ENCODE data around the gene OR1D5. TPM values are rescaled to one million over a fixed set of nuclear protein-coding genes. Genes with fewer than 3 reads are reported as not detected.
"Not testable (repeated sequence)": the region's sequence is repeated elsewhere in the genome, so short reads cannot be mapped to it uniquely, and the experiment has no call there.

OR1D5 gene
- polyA plus RNA-seq, 3 donors, result not detected

- no peak for DNase-seq (ENCODE audit: extremely low read depth in 1 of 11, low read depth in 9 of 11, low spot score in 4 of 11)
These were observed 29.4 kb downstream of the OR1D5 start for GRCh38 chr17:3033741-3034577.

DNA sequence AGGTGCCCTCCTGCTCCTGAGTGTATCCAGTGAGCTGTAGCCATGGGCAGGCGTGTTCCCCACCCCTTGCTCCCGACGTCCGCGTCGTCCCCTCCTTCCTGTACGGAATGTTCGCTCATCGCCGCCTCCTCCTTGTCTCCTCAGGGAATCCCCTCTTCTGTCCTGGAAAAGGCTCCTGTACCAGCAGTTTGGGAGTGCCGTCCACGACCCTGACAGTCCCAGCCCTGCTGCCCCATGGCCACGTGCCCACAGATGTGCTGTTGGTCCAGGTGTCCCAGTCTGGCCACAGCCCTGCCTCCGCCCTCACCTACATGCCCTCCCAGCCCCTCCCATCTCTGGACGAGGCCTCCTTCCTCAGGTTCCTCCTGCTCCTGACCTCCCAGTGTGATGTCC, 30.2 kb downstream of the OR1D5 start:
- no peak for DNase-seq (ENCODE audit: extremely low read depth in 1 of 11, low read depth in 9 of 11, low spot score in 4 of 11)

GRCh38 chr17:3032258-3033247, 30.9 kb downstream of the OR1D5 start:
- DNase-seq (ENCODE audit: extremely low read depth in 1 of 11, low read depth in 9 of 11, low spot score in 4 of 11), result no peak

DNA sequence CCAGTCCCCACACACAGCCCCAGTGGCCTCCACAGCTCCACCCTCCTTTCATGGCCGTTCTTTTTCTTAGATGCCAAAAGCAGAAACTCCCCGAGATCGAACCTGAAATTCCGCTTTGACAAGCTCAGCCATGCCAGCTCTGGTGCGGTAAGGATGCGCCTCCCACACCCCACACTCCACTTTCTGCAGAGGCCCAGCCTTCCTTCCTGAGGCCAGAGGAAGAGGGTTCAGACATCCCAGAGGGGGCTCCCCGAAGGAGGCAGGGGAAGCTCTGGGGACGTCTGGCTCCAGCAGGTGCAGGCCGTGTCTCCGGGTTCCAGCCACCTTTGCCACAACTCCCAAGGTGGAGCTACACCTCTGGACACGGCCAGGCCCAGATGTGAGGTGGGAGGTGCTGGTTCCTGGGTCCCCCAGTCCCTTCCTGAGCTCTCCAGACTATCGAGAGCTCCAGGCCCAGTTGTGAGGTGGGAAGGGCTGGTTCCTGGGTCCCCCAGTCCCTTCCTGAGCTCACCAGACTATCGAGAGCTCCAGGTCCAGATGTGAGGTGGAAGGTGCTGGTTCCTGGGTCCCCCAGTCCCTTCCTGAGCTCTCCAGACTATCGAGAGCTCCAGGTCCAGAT, 32.4 kb downstream of the OR1D5 start:
- DNase-seq (ENCODE audit: extremely low read depth in 1 of 11, low read depth in 9 of 11, low spot score in 4 of 11), result not testable (repeated sequence)

DNA sequence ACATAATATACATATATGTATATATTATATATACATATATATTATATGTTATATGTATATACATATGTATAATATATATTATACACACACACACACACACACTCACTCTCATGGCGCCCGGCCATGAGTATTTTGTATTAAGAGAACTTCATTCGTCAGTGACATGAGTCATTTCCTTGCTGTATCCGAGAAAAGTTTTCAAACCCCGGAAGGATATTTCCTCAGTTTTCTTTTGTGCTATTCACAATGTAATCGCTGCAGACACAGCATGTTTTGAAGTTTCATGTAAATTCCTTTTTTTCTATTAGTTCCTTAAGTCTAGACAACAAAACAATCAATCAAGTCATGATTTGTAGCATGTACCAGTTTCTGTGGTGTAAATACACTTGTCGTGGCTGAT, 33.3 kb downstream of the OR1D5 start:
- DNase-seq (ENCODE audit: extremely low read depth in 1 of 11, low read depth in 9 of 11, low spot score in 4 of 11), result no peak

DNA sequence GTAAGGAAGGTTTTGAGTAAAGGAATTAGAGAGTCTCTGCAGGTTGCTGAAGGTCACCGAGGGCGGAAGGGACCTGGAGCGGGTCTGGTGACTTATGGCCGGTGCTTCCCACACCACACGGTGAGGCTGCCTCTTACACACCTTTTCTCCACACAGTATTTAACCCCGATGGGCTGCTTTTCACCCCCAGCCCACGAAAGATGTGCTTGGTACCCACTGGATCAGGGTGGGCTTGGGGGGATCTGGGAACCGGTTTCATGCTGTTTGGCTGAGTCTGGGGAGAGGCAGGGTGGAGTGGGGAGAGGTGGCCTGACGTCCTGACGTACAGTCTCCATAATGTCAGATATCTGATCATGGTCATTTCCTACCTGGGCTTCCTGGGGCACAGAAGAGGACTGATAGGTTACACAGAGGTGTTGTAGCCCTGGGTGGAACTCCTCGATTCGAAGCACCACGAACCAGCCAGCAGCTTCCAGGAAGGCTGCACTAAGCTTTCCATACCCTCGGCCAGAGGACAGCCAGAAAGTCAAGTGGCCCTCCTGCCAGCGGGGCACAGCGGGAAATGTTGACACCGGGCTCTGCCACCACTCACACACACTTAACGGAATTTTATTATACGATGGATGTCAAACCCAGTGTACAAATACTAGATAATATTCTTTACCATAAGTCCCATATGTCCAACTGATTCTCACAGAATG, 34.0 kb downstream of the OR1D5 start:
- no peak for DNase-seq (ENCODE audit: extremely low read depth in 1 of 11, low read depth in 9 of 11, low spot score in 4 of 11)

- no peak for DNase-seq (ENCODE audit: extremely low read depth in 1 of 11, low read depth in 9 of 11, low spot score in 4 of 11)
These were observed 35.4 kb downstream of the OR1D5 start for GRCh38 chr17:3027786-3028532.

- no peak for DNase-seq (ENCODE audit: extremely low read depth in 1 of 11, low read depth in 9 of 11, low spot score in 4 of 11)
These were observed 36.3 kb downstream of the OR1D5 start for GRCh38 chr17:3026856-3027751.

DNA sequence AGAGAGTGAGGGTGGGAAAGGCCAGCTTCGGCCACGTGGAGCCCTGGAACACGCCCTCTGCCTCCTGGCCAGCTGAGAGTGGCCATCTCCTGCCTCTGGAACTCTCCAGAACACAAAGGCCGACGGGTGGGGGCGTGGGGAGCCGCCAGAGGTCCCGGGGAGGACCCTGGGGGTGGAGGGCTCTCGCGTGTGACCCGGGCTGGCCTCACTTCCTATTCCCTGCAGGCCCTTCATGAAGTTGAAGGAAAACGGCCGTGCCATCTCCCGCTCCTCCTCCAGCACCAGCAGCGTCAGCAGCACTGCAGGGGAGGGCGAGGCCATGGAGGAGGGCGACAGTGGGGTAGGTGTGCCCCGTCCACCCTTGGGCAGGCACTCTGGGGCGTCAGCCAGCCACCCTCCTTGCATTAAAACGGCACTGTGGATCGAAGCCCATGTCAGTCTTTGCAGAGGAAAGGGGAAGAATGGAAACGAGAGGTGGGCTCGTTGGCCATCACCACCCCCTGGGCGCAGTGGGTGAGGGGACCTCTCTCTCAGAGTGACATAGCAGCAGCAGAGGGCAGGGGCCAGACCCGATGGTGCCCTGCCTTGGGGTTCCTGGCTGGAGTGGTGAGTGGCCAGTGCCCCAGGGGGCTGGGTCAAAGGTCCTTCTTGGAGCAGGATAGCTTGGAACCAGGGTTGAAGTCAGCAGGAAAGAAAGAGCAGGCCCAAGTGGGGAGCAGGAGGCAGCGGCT, 37.1 kb downstream of the OR1D5 start:
- DNase-seq (ENCODE audit: extremely low read depth in 1 of 11, low read depth in 9 of 11, low spot score in 4 of 11), result no peak

DNA sequence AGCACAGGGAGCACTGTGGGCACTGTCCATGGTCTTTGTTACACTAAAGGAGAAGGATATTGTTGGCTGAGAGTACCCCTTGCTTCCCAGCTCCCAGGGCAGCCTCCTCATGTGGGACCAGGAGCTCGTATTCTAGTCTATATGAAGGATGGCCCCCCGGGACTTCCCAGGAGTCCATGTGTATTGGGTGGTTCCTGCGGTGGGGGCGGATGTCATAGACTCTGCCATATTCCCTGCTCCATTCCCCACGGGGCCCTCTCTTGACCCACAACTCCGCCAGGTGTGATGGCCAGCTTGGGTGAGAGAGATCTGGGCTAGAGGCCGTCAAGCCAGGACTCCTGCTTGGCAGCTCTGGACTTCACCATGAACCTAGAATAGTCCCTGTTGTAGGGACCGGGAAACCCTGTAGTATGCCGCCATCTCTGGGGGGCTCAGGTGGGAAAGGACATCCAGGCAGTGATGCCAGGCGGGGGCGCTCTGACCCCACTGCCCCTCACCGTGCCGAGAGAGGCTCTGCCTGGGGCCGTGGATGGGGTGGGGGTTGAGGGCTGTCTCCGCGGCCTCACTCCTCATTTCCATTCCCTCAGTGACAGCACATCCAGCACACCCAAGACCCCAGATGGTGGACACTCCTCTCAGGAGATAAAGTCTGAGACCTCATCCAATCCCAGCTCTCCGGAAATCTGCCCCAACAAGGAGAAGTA, 37.8 kb downstream of the OR1D5 start:
- no peak for DNase-seq (ENCODE audit: extremely low read depth in 1 of 11, low read depth in 9 of 11, low spot score in 4 of 11)

DNA sequence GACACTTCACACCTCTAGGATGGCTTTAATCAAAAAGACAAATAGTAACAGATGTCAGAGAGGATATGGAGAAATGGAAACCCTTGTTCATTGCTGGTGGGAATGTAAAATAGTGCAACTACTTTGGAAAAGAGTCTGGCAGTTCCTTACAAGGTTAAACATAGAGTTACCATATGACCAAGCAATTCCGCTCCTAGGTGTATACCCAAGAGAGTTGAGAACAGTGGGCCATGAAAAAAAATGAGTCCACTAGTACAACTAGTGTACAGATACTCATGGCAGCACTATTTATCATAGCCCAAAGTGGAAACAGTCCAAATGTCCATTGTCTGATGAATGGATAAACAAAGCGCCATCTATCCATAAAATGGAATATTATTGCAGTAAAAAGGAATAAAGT, 39.1 kb downstream of the OR1D5 start:
- DNase-seq (ENCODE audit: extremely low read depth in 1 of 11, low read depth in 9 of 11, low spot score in 4 of 11), result no peak

- no peak for DNase-seq (ENCODE audit: extremely low read depth in 1 of 11, low read depth in 9 of 11, low spot score in 4 of 11)
These were observed 41.2 kb downstream of the OR1D5 start for GRCh38 chr17:3022197-3022596.

DNA sequence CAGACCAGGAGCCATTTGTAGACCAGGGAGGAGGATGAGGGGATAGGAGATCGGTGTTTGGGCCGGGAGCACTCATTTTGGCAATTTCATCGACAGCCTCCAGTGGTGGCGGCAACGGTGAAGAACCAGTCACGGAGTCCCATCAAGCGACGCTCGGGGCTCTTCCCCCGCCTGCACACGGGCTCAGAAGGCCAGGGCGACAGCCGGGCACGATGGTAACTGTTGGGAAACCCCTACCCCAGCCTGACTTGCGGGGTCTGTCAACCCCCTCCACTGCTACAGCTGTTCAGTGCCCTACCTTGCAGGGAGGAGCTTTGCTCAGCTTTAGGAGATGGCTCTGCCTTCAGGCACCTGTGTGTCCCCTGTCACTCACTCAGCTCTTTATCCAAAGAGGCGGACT, 43.0 kb downstream of the OR1D5 start:
- no peak for DNase-seq (ENCODE audit: extremely low read depth in 1 of 11, low read depth in 9 of 11, low spot score in 4 of 11)

DNA sequence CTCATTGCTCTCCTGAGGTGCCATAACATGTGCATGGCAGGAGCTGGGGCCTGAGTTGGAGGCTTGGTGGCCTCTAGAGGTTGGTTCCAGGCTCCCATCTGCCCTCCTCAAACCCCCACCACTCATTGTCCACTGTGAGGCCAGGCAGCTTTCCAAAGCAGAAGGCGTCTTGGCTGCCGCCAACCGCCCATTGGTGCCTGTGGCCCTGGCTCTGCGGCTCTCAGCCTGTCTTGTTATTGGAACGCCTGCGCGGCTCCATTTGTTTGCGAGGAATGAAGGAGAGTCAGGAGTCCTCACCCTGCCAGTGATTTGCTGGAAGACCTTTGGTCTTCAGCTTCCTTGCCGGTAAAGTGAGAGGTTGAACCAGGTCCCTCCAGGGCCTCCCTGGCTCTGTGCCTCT, 43.6 kb downstream of the OR1D5 start:
- no peak for DNase-seq (ENCODE audit: extremely low read depth in 1 of 11, low read depth in 9 of 11, low spot score in 4 of 11)

DNA sequence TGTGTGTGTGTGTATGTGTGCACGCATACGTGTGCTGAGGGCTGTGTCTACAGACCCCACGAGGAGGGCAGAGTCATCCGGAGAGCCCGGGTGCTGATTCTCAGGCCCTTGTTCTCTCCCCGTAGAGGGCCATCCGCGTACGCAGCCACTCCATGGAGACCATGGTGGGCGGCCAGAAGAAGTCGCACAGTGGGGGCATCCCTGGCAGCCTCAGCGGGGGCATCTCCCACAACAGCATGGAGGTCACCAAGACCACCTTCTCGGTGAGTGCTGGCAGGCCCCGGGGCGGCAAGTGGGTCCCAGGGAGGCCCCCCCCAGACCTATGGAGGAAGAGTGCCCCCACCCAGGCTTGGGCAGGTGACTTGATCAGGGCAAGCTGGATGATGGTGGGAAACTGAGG, 45.5 kb downstream of the OR1D5 start:
- no peak for DNase-seq (ENCODE audit: extremely low read depth in 1 of 11, low read depth in 9 of 11, low spot score in 4 of 11)

DNA sequence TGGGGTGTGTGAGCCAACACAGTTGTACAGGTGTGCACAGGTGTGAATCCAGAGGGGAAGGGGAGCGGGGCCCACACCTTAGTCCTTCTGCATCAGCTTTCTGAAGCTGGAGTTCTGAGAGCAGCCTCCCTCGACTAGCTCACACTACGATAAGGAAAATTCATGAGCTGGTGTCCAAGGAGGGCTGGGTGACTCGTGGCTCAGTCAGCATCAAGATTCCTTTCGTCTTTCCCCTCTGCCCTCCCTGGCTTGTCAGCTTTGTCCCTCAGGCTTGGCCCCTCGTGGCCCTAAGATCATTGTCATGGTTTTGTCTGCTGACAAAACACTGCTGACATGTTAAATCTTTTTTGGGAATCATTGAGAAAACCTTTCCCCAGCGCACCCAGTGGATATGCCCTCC, 47.5 kb downstream of the OR1D5 start:
- DNase-seq (ENCODE audit: extremely low read depth in 1 of 11, low read depth in 9 of 11, low spot score in 4 of 11), result no peak

All from renal cortex interstitium (tissue), 11 donors.